ENCODE results near the gene AKR1C4. TPM values are rescaled to one million over a fixed set of nuclear protein-coding genes. Genes with fewer than 3 reads are reported as not detected.

AKR1C4 gene
- total RNA-seq, 1 donor from 2014 or later = not detected

DNA sequence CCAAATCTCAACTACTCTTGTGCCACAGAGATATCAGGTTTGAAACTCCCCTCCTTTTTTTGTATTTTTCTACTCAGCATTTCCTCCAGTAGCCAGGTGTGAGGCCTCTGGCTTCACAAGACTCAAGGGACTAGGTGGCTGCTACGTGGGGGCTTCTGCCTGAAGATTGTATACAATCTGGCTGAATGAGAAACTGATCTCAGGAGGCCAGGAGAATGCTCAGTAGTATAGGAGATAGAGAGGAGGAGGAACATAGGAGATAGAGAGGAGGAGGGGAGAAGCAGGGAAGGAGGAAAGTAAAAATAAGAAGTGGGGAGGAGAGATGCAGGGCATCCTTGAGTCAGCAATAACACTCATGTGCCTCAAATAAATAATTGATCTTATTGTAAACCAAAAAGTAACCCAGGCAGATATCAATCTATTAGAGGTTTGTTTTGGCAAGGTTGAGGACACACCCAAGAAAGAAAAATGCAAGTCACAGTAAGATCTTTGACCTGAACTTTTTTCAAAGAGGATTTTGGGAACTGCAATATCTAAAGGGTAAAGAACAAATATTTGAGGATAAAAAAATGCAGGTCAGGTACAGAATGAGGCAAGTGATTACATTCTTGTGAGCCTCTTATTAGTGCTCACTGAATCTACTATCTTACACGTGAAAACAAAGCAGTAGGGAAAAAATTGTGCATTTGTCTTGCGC, 48.5 kb upstream of the AKR1C4 start:
- H2AFZ ChIP-seq (replicated peaks) = no peak overlapping the region
- no peaks in the 10 kb centered on the region for H3K4me1 Mint-ChIP-seq
- H3K9me3 Mint-ChIP-seq = peaks cover 9% of the 10 kb centered on the region
- peaks cover 4% of the 10 kb centered on the region for H3K36me3 ChIP-seq
- no peaks in the 10 kb centered on the region for H3K27me3 Mint-ChIP-seq (ENCODE audit: insufficient read depth, low read depth)
- H3K4me2 ChIP-seq = no peak overlapping the region
- no peak overlapping the region for H3K9ac ChIP-seq
- no peaks in the 10 kb centered on the region for H3K27me3 ChIP-seq
- no peak overlapping the region for H3K4me3 ChIP-seq
- no peak for DNase-seq (ENCODE audit: low spot score)
- H3K27ac Mint-ChIP-seq = no peak overlapping the region
- H3K4me1 ChIP-seq = no peaks in the 10 kb centered on the region
- H3F3A ChIP-seq (ENCODE audit: low read depth) = no peaks in the 10 kb centered on the region
- no peak overlapping the region for H3K4me3 Mint-ChIP-seq
- TF ChIP-seq, protein P1, sequence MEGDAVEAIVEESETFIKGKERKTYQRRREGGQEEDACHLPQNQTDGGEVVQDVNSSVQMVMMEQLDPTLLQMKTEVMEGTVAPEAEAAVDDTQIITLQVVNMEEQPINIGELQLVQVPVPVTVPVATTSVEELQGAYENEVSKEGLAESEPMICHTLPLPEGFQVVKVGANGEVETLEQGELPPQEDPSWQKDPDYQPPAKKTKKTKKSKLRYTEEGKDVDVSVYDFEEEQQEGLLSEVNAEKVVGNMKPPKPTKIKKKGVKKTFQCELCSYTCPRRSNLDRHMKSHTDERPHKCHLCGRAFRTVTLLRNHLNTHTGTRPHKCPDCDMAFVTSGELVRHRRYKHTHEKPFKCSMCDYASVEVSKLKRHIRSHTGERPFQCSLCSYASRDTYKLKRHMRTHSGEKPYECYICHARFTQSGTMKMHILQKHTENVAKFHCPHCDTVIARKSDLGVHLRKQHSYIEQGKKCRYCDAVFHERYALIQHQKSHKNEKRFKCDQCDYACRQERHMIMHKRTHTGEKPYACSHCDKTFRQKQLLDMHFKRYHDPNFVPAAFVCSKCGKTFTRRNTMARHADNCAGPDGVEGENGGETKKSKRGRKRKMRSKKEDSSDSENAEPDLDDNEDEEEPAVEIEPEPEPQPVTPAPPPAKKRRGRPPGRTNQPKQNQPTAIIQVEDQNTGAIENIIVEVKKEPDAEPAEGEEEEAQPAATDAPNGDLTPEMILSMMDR (IDR thresholded peaks at IDR 0.05) = no peak
- TF ChIP-seq EZH2 (IDR thresholded peaks at IDR 0.05) (no peak), EZH2phosphoT487 (IDR thresholded peaks at IDR 0.05) (no peak)
- H3K9me3 ChIP-seq (ENCODE audit: low read depth) = no peaks in the 10 kb centered on the region
- H3K79me2 ChIP-seq (ENCODE audit: low read depth) = no peaks in the 10 kb centered on the region
- H4K20me1 ChIP-seq (ENCODE audit: low read depth) = no peaks in the 10 kb centered on the region
- no peaks in the 10 kb centered on the region for H3K36me3 Mint-ChIP-seq
- H3K27ac ChIP-seq = no peak overlapping the region

DNA sequence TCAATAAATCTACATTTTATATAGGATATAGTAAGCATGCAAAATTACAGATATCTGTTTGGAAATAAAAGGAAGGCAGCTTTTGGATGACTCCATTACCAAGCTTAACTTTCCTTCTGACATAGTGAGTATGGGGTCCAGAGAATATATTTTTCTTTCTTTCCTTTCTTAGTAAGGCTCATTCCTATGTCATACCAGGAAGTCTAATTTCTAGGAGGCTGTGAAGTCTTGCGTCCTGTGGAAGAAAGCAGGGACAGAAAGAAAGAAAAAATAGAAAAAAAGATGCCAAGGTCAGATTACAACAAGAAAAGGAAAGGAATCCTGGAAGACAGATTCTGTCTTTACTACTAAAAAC, 48.0 kb upstream of the AKR1C4 start:
- H2AFZ ChIP-seq (replicated peaks) = no peak overlapping the region
- no peaks in the 10 kb centered on the region for H3K27me3 ChIP-seq
- TF ChIP-seq, protein P1 (IDR thresholded peaks at IDR 0.05) = no peak
- TF ChIP-seq EZH2 (IDR thresholded peaks at IDR 0.05) = no peak
- TF ChIP-seq EZH2phosphoT487 (IDR thresholded peaks at IDR 0.05) = no peak
- no peak for DNase-seq (ENCODE audit: low spot score)
- no peak overlapping the region for H3K9ac ChIP-seq
- Mint-ChIP-seq H3K36me3 (no peaks in the 10 kb centered on the region), H3K9me3 (peaks cover 9% of the 10 kb centered on the region), H3K4me3 (no peak overlapping the region), H3K27me3 (ENCODE audit: insufficient read depth, low read depth) (peaks cover 2% of the 10 kb centered on the region), H3K4me1 (no peaks in the 10 kb centered on the region), H3K27ac (no peak overlapping the region)
- no peak overlapping the region for H3K27ac ChIP-seq
- H3K79me2 ChIP-seq (ENCODE audit: low read depth) = no peaks in the 10 kb centered on the region
- H3K4me1 ChIP-seq = no peaks in the 10 kb centered on the region
- H3K4me2 ChIP-seq = no peak overlapping the region
- H4K20me1 ChIP-seq (ENCODE audit: low read depth) = no peaks in the 10 kb centered on the region
- peaks cover 4% of the 10 kb centered on the region for H3K36me3 ChIP-seq
- H3K9me3 ChIP-seq (ENCODE audit: low read depth) = no peaks in the 10 kb centered on the region
- no peaks in the 10 kb centered on the region for H3F3A ChIP-seq (ENCODE audit: low read depth)
- no peak overlapping the region for H3K4me3 ChIP-seq

DNA sequence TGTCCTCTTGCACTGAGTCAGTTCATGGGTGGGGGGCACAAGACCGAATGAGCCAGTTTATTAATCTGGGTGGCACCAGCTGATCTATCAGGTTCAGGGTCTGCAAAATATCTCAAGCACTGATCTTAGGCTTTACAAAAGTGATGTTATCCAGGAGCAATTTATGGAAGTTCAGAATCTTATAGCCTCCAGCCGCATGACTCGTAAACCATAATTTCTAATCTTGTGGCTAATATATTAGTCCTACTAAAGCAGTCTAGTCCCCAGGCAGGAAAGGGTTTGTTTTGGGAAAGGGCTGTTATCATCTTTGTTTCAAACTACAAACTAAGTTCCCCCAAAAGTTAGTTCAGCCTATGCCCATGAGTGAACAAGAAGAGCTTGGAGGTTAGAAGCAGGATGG, 45.6 kb upstream of the AKR1C4 start:
- Histone ChIP-seq H3F3A (ENCODE audit: low read depth) (no peaks in the 10 kb centered on the region), H2AFZ (replicated peaks) (no peak overlapping the region), H3K9me3 (ENCODE audit: low read depth) (no peaks in the 10 kb centered on the region), H3K27ac (no peak overlapping the region), H3K36me3 (peaks cover 4% of the 10 kb centered on the region), H3K27me3 (no peaks in the 10 kb centered on the region), H4K20me1 (ENCODE audit: low read depth) (no peaks in the 10 kb centered on the region), H3K4me1 (no peaks in the 10 kb centered on the region), H3K4me2 (no peak overlapping the region), H3K79me2 (ENCODE audit: low read depth) (no peaks in the 10 kb centered on the region), H3K9ac (no peak overlapping the region), H3K4me3 (no peak overlapping the region)
- Mint-ChIP-seq H3K4me1 (no peaks in the 10 kb centered on the region), H3K9me3 (peaks cover 9% of the 10 kb centered on the region), H3K4me3 (no peak overlapping the region), H3K27me3 (ENCODE audit: insufficient read depth, low read depth) (peaks cover 2% of the 10 kb centered on the region), H3K36me3 (no peaks in the 10 kb centered on the region), H3K27ac (no peak overlapping the region)
- DNase-seq (ENCODE audit: low spot score) = no peak
- TF ChIP-seq, protein P1 (IDR thresholded peaks at IDR 0.05) = no peak
- no peak for TF ChIP-seq EZH2phosphoT487 (IDR thresholded peaks at IDR 0.05)
- TF ChIP-seq EZH2 (IDR thresholded peaks at IDR 0.05) = no peak
